ENCODE measurements around the gene PRMT7. TPM values are rescaled to one million over a fixed set of nuclear protein-coding genes. Genes with fewer than 3 reads are reported as not detected.

The PRMT7 gene
- polyA plus RNA-seq, 3 donors, result 15.0 to 41.1 (median 15.2) TPM

- TF ChIP-seq CTCF (IDR thresholded peaks at IDR 0.05), result no peak
- H3K27ac Mint-ChIP-seq, result no peak overlapping the region
- no peak overlapping the region for H3K4me3 ChIP-seq (replicated peaks in 1 of 3; ENCODE audit: low read depth in 2 of 3, low read length in 3 of 3)
- H3K9me3 ChIP-seq (replicated peaks in 1 of 2; ENCODE audit: control insufficient read depth in 1 of 2, insufficient read depth in 1 of 2, low read length in 2 of 2), result no peaks in the 10 kb centered on the region
- H3K4me3 Mint-ChIP-seq, result no peak overlapping the region
- no peak for DNase-seq
- peaks cover 19% of the 10 kb centered on the region for H3K4me1 Mint-ChIP-seq
- H3K79me2 ChIP-seq (ENCODE audit: insufficient read depth, low read length), result no peaks in the 10 kb centered on the region
- H3K27me3 Mint-ChIP-seq (ENCODE audit: low read depth in 3 of 3), result peaks cover 2 to 3% (median 2%) of the 10 kb centered on the region in 3 donors
- H3K36me3 ChIP-seq (replicated peaks in 1 of 2; ENCODE audit: control insufficient read depth in 1 of 2, insufficient read depth in 2 of 2, low read length in 2 of 2), result no peaks in the 10 kb centered on the region
- H3K4me1 ChIP-seq (ENCODE audit: control insufficient read depth in 1 of 2, insufficient read depth in 2 of 2, low read length in 2 of 2), result peaks cover 9 to 11% of the 10 kb centered on the region in 2 donors
- H3K4me2 ChIP-seq (replicated peaks; ENCODE audit: extremely low read depth, low read length, poor library complexity, severe bottlenecking), result no peak overlapping the region
- H3K27ac ChIP-seq (ENCODE audit: low read depth in 1 of 2, low read length in 2 of 2), result no peak overlapping the region
- H3K9me3 Mint-ChIP-seq, result peaks cover 0 to 1% (median 0%) of the 10 kb centered on the region in 7 donors
- WGBS (ENCODE audit: insufficient coverage), result 93% methylated on average over 9 of the region's 9 CpGs
- no peaks in the 10 kb centered on the region for H4K20me1 ChIP-seq (ENCODE audit: insufficient read depth, low read length)
- no peak overlapping the region for H3K9ac ChIP-seq (ENCODE audit: insufficient read depth, low read length, poor library complexity, severe bottlenecking)
- intact Hi-C loops (cut with micrococcal nuclease), result no loop called here
- H2AFZ ChIP-seq (ENCODE audit: insufficient read depth, low read depth, low read length, poor library complexity, severe bottlenecking), result no peak overlapping the region
- H3K27me3 ChIP-seq (ENCODE audit: control insufficient read depth in 2 of 2, insufficient read depth in 2 of 2, low read length in 2 of 2), result no peaks in the 10 kb centered on the region
- H3K36me3 Mint-ChIP-seq, result no peaks in the 10 kb centered on the region
These were observed 76.5 kb downstream of the PRMT7 start for GRCh38 chr16:68387301-68387700.

GRCh38 chr16:68388124-68388523 lies 77.3 kb downstream of the PRMT7 start:
- no peaks in the 10 kb centered on the region for H3K36me3 Mint-ChIP-seq
- Histone ChIP-seq H3K4me2 (replicated peaks; ENCODE audit: extremely low read depth, low read length, poor library complexity, severe bottlenecking) (no peak overlapping the region), H2AFZ (ENCODE audit: insufficient read depth, low read depth, low read length, poor library complexity, severe bottlenecking) (no peak overlapping the region), H4K20me1 (ENCODE audit: insufficient read depth, low read length) (no peaks in the 10 kb centered on the region), H3K36me3 (replicated peaks in 1 of 2; ENCODE audit: control insufficient read depth in 1 of 2, insufficient read depth in 2 of 2, low read length in 2 of 2) (no peaks in the 10 kb centered on the region), H3K79me2 (ENCODE audit: insufficient read depth, low read length) (no peaks in the 10 kb centered on the region), H3K4me3 (replicated peaks in 1 of 3; ENCODE audit: low read depth in 2 of 3, low read length in 3 of 3) (no peak overlapping the region), H3K9me3 (replicated peaks in 1 of 2; ENCODE audit: control insufficient read depth in 1 of 2, insufficient read depth in 1 of 2, low read length in 2 of 2) (no peaks in the 10 kb centered on the region), H3K27ac (ENCODE audit: low read depth in 1 of 2, low read length in 2 of 2) (no peak overlapping the region), H3K4me1 (ENCODE audit: control insufficient read depth in 1 of 2, insufficient read depth in 2 of 2, low read length in 2 of 2) (peaks cover 9 to 11% of the 10 kb centered on the region in 2 donors), H3K27me3 (ENCODE audit: control insufficient read depth in 2 of 2, insufficient read depth in 2 of 2, low read length in 2 of 2) (no peaks in the 10 kb centered on the region), H3K9ac (ENCODE audit: insufficient read depth, low read length, poor library complexity, severe bottlenecking) (no peak overlapping the region)
- WGBS (ENCODE audit: insufficient coverage), result 93% methylated on average over 3 of the region's 3 CpGs
- H3K4me3 Mint-ChIP-seq, result no peak overlapping the region
- peaks cover 0 to 2% (median 0%) of the 10 kb centered on the region in 7 donors for H3K9me3 Mint-ChIP-seq
- no peak for TF ChIP-seq CTCF (IDR thresholded peaks at IDR 0.05)
- peaks cover 2 to 3% (median 2%) of the 10 kb centered on the region in 3 donors for H3K27me3 Mint-ChIP-seq (ENCODE audit: low read depth in 3 of 3)
- H3K27ac Mint-ChIP-seq, result no peak overlapping the region
- H3K4me1 Mint-ChIP-seq, result peaks cover 15% of the 10 kb centered on the region
- intact Hi-C loops (cut with micrococcal nuclease), result no loop called here
- DNase-seq, result no peak

Measured in CD14-positive monocyte (primary cell).